Measurements from ENCODE around the gene TMTC4. TPM values are rescaled to one million over a fixed set of nuclear protein-coding genes. Genes with fewer than 3 reads are reported as not detected.

TMTC4 gene
- total RNA-seq, 1 experiment from 2014 or later = 45.5 TPM

GRCh38 chr13:100602493-100603111, 72.0 kb downstream of the TMTC4 start:
- H3K4me3 Mint-ChIP-seq = no peak overlapping the region
- ChIA-PET CTCF (interaction anchor here (0.9 kb wide), 1 partner anchor 8 kb away, joined by 3 read pairs; no protein-coding TSS in a partner anchor), POLR2A (no interaction called here)
- no peak overlapping the region; the same call in 1 of the 2 replicates for H3K27ac Mint-ChIP-seq
- TF ChIP-seq E2F5 (CRISPR knock-in tag; IDR thresholded peaks at IDR 0.05) = no peak
- TF ChIP-seq TEAD1 (CRISPR knock-in tag; IDR thresholded peaks at IDR 0.05) = no peak
- TF ChIP-seq ZNF423 (CRISPR knock-in tag; IDR thresholded peaks at IDR 0.05) = no peak
- TF ChIP-seq FOXP1 (CRISPR knock-in tag; IDR thresholded peaks at IDR 0.05; ENCODE audit: borderline replicate concordance) = no peak
- TF ChIP-seq HMGXB4 (CRISPR knock-in tag; IDR thresholded peaks at IDR 0.05) = no peak
- no peak for TF ChIP-seq TP53 (CRISPR knock-in tag; IDR thresholded peaks at IDR 0.05)
- no peak for TF ChIP-seq TEAD4 (CRISPR knock-in tag; IDR thresholded peaks at IDR 0.05)
- no peak for TF ChIP-seq ZNF512 (CRISPR knock-in tag; IDR thresholded peaks at IDR 0.05; ENCODE audit: borderline replicate concordance)
- H3K4me1 Mint-ChIP-seq = no peaks in the 10 kb centered on the region
- no peaks in the 10 kb centered on the region for H3K9me3 Mint-ChIP-seq
- ATAC-seq = no peak
- H3K36me3 Mint-ChIP-seq = peaks cover 10% of the 10 kb centered on the region
- H3K27me3 Mint-ChIP-seq (ENCODE audit: low read depth) = no peaks in the 10 kb centered on the region
- DNase-seq (ENCODE audit: low spot score) = no peak

GRCh38 chr13:100601716-100602115, 72.9 kb downstream of the TMTC4 start:
- no peak for DNase-seq (ENCODE audit: low spot score)
- H3K9me3 Mint-ChIP-seq = no peaks in the 10 kb centered on the region
- ATAC-seq = no peak
- no peak overlapping the region for H3K27ac Mint-ChIP-seq
- ChIA-PET POLR2A (no interaction called here), CTCF (no interaction called here)
- peaks cover 10% of the 10 kb centered on the region for H3K36me3 Mint-ChIP-seq
- TF ChIP-seq ZNF423 (CRISPR knock-in tag; IDR thresholded peaks at IDR 0.05) (no peak), ZNF512 (CRISPR knock-in tag; IDR thresholded peaks at IDR 0.05; ENCODE audit: borderline replicate concordance) (no peak), ZBTB43 (CRISPR knock-in tag; IDR thresholded peaks at IDR 0.05) (no peak), IRF2 (CRISPR knock-in tag; IDR thresholded peaks at IDR 0.05; ENCODE audit: borderline replicate concordance, low read depth) (no peak), NFYB (CRISPR knock-in tag; conservative IDR thresholded peaks at IDR 0.05; ENCODE audit: low read depth) (no peak), MXD4 (CRISPR knock-in tag; IDR thresholded peaks at IDR 0.05; ENCODE audit: borderline replicate concordance) (no peak), JUN (CRISPR knock-in tag; IDR thresholded peaks at IDR 0.05) (no peak), PRDM15 (CRISPR knock-in tag; IDR thresholded peaks at IDR 0.05) (no peak), GRHL2 (CRISPR knock-in tag; IDR thresholded peaks at IDR 0.05; ENCODE audit: insufficient replicate concordance, severe bottlenecking) (no peak)
- H3K27me3 Mint-ChIP-seq (ENCODE audit: low read depth) = no peaks in the 10 kb centered on the region
- H3K4me3 Mint-ChIP-seq = no peak overlapping the region
- H3K4me1 Mint-ChIP-seq = no peaks in the 10 kb centered on the region
